Activated effector memory CD4-positive, alpha-beta T cell treated with anti-CD3 and anti-CD28 coated beads, Interleukin-2, amount 50 U/mL, for 16 hours (primary cell): ENCODE measurements around the gene ACSS3.
"Not testable (repeated sequence)": the region's sequence is repeated elsewhere in the genome, so short reads cannot be mapped to it uniquely, and the experiment has no call there.

Experiments used
- DNase-seq: peaks from one replicate; pipeline ENCODE4 v3.0.0-alpha.2; 2020

ACSS3 gene, protein sequence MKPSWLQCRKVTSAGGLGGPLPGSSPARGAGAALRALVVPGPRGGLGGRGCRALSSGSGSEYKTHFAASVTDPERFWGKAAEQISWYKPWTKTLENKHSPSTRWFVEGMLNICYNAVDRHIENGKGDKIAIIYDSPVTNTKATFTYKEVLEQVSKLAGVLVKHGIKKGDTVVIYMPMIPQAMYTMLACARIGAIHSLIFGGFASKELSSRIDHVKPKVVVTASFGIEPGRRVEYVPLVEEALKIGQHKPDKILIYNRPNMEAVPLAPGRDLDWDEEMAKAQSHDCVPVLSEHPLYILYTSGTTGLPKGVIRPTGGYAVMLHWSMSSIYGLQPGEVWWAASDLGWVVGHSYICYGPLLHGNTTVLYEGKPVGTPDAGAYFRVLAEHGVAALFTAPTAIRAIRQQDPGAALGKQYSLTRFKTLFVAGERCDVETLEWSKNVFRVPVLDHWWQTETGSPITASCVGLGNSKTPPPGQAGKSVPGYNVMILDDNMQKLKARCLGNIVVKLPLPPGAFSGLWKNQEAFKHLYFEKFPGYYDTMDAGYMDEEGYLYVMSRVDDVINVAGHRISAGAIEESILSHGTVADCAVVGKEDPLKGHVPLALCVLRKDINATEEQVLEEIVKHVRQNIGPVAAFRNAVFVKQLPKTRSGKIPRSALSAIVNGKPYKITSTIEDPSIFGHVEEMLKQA

GRCh38 chr12:81077686-81078441, at the start of gene ACSS3:
Gene ACSS3, plus strand, starts transcription at chr12:81078079. Its CDS starts 42 bp downstream, at chr12:81078121.
- DNase-seq: peak; percentile 55

- DNase-seq: no peak
Measured at GRCh38 chr12:81034926-81035325, 43.0 kb upstream of the ACSS3 start.

DNA sequence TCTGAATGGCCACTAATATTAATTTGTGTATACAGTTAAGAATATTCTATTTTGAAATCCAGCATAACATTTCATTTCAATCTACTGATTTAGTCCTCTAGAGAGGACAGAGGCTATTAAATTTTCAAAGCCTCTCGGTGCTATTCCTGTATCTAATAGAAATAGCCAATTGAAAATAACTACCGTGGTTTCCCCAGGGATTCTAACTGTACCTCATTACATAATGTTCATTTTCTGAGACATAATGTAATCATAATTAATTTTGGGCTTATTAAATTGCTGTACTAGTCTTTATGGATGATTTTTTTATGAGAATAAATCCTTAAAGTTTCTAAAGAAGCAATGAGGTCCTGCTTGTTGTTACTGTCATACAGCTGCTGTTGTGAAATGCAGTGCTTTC, 38.6 kb upstream of the ACSS3 start:
- DNase-seq: no peak

- DNase-seq: no peak
Measured at GRCh38 chr12:81043979-81044740, 33.7 kb upstream of the ACSS3 start.

DNA sequence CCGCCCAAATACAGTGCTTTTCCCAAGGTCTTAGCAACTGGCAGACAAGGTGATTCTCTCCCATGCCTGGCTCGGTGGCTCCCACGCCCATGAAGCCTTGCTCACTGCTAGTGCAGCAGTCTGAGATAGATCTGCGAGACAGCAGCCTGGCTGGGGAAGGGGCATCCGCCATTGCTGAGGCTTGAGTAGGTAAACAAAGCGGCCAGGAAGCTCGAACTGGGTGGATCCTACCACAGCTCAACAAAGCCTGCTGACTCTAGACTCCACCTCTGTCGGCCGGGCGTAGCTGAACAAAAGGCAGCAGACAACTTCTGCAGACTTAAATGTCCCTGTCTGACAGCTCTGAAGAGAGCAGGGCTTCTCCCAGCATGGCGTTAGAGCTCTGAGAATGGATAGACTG, 12.9 kb upstream of the ACSS3 start:
- DNase-seq: not testable (repeated sequence)

- no peak for DNase-seq
Measured at GRCh38 chr12:81070846-81071245, 7.0 kb upstream of the ACSS3 start.

GRCh38 chr12:81075539-81075938, 2.3 kb upstream of the ACSS3 start:
- no peak for DNase-seq

DNA sequence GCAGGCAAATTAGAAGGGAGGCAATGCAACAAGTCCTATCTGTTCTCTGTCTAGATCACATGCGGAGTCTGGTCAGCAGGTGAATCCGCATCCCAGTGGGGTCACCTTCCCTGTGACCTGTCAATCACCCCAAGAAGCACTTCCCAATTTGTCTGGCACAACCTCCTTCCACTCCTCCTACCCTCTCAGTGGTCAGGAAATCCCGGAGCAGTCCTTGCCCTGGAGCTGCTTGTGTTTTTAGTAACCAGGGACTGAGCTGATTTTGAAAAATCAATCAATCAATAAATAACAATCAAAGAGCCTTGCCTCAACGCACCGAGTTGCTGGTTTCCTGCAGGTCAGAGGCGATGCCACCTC, 572 bp upstream of the ACSS3 start:
- DNase-seq: no peak

DNA sequence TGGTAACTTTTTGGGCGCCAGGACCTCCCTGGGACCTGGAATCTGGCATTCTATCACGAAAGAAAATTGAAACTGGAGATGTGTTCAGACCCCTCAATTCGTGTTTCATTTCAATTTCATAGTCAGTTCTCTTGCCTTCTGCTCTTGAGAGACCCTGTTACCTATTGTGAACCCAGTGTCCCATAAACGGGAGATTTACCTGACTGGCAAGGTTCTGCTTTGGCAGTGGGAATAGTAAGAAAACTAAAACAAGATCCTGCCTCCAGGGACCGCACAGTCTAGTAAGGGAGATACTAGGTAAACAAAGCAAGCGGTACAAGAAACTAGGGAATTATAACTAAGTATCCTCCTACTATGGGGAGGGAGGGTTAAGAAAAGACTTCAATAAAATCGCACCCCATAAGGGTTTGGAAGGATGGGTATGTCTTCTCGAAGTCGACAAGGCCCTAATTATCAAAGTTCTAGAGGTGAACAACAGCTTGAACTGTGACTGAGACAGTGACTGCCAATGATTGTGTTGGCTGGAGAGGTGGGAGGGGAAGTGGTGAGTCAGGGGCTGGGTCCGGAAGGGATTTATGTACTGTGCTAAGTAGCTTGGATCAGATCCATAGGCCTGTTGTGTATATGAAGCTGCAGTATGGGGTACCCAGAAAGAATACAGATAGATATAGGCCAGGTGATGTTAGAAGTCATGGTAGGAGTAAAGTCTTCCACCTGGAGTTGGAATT, 754 bp downstream of the ACSS3 start:
- DNase-seq: no peak

DNA sequence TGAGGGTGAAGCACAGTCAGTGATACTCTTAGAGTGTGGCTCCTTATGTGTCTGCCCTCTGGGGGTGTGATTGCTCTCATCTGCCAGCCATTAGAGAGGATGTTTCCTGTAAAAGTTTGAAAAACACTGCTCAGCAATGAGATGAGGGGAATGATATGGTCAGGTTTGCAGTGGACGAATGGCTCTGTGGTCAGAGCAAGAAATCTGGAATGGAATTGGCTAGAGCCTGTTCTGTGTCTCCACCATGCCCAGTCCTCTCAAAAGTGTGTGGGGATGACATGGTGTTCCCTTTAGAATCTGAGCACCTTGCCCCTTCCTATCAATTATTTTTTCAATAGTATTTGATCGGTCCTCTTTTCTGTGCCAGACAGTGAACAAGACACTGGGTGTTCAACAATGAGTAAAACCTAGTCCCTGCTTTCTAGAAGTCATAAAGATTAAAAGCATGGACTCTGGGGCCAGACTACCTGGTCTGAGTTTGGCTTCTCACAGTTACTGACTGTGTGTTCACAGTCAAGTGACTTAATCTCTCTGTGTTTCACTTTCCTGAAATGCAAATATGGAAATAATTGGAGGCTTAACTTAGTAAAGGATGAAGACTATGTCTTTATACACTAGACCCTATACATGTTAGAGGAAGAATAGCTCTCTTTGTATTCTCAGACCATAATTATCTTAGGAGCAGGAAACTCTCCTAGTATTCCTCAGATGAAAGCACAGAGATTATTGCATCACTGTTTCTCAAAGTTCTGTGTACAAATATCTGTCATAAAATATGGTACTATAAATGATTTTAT, 1.6 kb downstream of the ACSS3 start:
- DNase-seq: no peak

DNA sequence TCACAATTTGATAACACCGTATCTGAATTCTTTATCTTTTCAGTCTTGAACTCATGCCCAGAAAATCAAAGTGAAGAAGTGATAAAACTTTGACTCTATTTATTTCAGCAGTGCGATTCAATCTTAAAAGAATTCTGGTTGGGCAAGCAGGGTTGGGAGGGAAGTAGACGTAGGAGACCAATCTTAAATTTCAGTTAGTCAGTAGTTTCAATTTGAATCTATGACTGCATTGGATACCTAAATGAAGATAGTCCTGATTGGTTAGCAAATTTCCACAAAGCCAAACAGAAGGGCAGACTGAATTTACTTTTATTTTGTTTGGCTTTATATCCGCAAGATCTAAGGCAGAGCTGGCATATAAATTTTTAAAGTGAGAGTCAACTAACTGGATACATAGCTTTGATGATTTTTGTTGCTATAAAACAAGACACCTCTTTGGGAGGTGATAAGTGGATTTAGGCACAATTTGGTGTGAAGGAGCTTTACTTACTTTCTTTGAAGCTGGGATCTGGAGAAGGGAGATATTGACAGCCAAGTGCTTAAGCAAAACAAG, 2.6 kb downstream of the ACSS3 start:
- no peak for DNase-seq

DNA sequence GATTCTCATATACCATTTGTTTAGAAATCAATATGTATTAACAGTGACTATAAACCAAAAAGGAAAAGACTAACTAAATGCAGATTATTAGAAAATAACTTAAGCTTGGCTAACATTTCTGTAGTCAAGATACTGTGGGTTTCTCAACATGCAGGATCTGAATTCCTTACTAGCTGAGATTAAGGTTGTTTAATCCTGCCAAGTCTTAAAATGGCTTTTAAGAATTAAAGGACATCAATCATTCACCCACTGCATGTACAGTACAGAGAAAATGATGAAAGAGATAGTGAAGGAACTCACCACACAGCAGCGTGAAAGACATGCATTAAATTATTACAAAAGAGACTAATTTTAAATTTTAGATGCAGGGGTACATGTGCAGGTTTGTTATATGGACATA, 3.8 kb downstream of the ACSS3 start:
- DNase-seq: no peak

DNA sequence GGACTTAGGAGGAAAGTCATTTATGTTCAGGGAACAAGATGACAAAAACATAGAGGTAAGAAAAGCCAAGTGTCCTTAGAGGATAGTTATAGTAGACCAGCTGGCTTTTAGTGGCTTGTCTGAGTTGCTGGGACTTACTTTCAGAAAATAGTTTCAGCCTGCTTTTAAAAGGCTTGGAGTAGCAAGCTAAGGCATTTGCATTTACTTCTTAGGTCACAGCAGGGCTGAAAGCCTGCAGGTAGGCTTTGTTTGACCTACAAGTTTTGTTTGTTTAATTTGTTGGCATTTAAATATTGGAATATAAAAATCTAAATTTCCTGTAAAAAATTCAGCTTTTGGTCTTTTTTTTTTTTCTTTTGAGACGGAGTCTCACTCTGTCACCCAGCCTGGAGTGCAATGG, 5.1 kb downstream of the ACSS3 start:
- DNase-seq: no peak

DNA sequence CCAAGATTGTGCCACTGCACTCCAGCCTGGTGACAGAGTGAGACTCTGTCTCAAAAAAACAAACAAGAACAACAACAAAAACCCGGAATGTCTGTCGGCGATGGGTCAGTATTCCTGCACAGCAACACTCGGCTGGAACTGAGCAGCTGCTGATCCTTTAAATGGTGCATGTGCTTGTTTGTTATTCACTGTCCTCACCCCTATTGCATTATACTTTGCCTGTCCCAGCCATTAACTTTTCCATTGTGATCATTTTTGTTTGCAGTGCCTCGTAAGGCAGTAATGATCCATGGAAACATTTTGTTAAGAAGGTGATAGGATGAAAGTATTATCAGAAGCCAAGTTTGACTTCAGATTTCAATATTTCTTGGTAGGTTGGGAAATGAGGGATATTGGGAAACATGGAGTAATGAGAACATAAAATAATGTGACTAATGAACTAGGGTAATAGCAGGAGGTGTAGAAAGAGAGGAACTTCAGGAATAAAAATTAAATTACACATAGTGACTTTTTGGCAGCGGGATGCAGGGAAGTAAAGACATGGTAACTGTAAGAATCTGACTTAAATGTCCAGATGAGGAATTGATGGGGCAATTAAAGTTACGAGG, 6.1 kb downstream of the ACSS3 start:
- no peak for DNase-seq

GRCh38 chr12:81084811-81085350, 7.0 kb downstream of the ACSS3 start:
- no peak for DNase-seq

- DNase-seq: no peak
Measured at GRCh38 chr12:81085832-81086231, 8.0 kb downstream of the ACSS3 start.

GRCh38 chr12:81086342-81086741, 8.5 kb downstream of the ACSS3 start:
- no peak for DNase-seq

DNA sequence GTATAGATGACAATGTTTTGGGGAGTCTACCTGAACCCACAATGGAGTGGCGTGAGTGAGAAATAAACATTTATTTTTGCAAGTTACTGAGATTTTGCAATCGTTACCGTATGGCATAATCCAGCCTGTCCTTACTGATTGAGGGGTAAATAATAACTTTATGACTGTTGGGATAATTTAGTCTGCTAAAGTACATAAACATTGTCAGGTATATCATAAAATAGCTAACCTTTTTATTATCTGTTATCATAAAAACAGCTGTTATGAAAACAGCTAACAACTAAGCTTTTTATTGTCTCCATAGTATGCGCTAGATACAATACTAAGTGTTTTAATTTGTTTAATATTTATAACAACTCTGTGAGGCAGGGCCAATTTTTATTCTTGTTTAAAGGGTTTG, 10.3 kb downstream of the ACSS3 start:
- DNase-seq: no peak

- DNase-seq: no peak
Measured at GRCh38 chr12:81089412-81089811, 11.5 kb downstream of the ACSS3 start.

DNA sequence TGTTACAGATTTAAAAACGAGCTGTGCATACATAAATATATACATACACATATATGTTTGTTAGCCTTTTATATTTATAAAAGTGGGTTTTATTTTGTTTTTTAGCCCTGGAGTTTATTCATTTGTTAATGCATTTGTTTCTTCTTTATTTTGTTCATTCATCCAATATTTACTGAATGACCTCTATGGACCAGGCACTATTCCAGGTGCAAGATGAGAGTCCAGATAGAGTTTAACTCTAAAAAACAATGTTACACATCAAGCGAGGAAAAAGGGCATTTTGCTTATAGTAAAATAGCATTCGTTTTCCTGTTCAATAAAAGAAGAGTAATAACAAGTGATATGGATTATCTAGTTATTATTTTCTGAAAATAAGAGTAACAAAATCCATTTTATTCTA, 14.2 kb downstream of the ACSS3 start:
- no peak for DNase-seq
